HG02973 (cell line): ENCODE data around the gene ZNF367.
"Not testable (repeated sequence)": the region's sequence is repeated elsewhere in the genome, so short reads cannot be mapped to it uniquely, and the experiment has no call there.

Experiments used
- ATAC-seq: cut with Tn5 transposase; IDR thresholded peaks from one replicate; pipeline ENCODE4 v1.9.1; 2021; ENCODE audit warnings: moderate library complexity; ENCODE audit not compliant: unreplicated experiment

The ZNF367 gene

GRCh38 chr9:96400132-96400910 lies 17.8 kb downstream of the ZNF367 start:
- no peak for ATAC-seq

DNA sequence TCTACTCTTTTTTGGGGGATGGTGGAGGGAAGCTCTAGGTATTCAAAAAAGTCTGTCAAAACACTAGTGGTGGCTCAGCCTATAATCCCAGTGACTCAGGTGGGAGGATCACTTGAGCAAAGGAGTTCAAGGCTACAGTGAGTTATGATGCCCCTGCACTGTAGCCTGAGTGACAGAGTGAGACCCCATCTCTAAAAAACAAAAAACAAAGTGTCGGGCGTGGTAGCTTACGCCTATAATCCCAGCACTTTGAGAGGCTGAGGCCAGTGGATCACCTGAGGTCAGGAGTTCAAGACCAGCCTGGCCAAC lies 18.9 kb downstream of the ZNF367 start:
- ATAC-seq = no peak

GRCh38 chr9:96398582-96399324 lies 19.4 kb downstream of the ZNF367 start:
- ATAC-seq = no peak

DNA sequence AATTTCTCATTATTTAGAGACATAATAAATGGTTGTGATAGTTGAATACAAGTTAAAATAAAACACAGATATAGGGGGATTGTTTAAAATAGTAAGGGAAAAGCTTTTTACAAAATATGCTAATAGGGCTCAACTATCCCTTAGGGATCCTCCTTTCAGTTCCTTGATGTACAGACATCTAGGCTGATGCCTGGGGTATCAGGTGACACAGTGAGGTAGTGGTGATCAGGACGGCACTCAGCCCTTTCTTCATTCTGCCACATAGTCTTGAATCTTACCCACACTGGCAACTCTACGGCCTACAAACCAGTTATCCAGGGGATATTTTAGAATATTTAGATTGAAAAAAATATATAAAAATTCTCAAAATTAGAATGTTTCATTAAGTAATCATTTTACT lies 22.2 kb downstream of the ZNF367 start:
- no peak for ATAC-seq

DNA sequence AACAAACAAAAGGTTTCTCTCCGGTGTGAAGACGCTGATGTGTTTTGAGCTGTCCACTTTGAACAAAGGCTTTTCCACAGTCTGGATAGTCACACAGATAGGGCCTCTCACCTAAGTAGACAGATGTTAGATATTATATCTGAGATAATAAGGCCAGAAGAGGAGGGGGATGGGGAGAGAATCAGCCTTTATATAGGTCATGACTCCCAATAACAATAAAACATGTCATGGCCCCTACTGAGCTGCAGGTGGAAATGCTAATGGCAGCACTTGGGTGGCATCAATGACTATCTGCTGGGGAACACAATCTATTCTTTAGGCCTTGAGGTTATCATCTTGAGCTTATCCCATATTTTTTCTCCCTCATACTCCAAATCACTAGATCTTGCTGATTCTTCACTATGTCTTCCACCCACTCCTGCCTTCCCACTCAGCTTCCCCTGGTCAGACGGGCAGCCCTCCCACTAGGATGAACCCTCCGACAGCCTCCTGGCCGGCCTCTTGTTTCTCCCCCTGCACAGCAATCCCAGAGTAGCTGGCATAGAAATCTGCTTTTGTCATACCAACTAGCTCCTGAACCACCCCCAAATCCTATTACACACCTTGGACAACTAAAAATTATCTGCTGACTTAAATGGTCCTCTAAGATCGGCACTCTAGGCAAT lies 23.2 kb downstream of the ZNF367 start:
- ATAC-seq = no peak

DNA sequence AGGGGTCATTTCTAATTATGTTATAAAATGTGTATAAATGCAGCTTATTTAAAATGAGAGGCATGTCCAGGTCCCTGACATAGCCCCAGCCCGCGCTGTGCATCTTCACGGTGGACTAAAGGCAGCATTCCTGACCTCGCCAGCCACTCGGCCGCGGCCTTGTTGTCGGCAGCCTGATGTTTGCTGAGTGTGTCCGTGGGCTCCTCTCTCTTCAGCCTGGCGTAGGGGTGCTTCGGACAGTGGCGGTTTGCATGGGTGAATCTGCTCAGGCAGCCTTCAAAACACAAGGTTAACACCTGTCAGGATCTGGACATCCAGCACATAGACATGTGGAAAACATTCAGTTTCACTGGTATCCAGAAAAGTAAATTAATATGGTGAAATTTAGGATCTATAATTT lies 25.9 kb downstream of the ZNF367 start:
- ATAC-seq = no peak

GRCh38 chr9:96391021-96391765 lies 27.0 kb downstream of the ZNF367 start:
- ATAC-seq = no peak

DNA sequence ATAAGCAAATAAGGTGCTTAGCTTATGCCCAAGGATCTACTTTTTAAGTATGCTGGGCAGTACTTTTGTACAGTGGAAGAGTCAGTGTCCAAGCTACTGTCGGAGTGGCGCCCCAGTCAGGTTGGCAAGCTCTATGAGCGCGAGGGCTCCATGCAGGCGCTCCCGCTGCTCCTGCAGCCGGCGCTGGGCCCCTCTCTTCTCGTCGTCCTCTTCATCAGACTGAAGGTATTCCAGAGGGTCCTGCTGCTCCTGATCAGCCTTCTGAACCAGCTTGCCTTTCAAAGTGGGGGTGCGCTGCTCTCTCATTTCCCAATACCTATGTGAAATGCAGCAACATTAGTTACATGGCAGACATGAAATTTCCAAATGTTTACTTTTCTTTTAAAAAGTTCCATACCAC lies 30.0 kb downstream of the ZNF367 start:
- no peak for ATAC-seq

DNA sequence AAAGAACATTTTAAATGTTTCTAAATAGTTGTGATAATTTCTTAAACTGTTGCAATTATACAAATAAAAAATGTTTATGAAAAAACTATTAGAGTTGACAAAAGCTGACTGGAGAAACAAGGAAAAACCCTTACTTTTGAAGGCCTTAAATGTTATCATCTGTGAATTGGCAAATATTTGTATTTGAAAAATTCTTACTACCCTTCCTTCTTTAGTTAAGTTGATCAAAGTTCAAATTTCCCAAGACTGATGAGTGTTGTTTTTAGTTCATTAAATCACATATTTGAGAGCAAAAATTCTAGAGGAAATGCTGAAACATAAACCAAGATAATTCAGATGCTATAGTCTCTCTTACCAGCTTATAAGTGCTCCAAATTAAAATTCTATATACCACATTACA lies 32.0 kb downstream of the ZNF367 start:
- no peak for ATAC-seq

GRCh38 chr9:96383165-96383942 lies 34.8 kb downstream of the ZNF367 start, which contains the start of gene SLC35D2:
Gene SLC35D2 (minus strand): TSS chr9:96383711. CDS start chr9:96383634, 77 bp downstream.
- no peak for ATAC-seq

- no peak for ATAC-seq
Observed at GRCh38 chr9:96382839-96383164, 35.4 kb downstream of the ZNF367 start.

DNA sequence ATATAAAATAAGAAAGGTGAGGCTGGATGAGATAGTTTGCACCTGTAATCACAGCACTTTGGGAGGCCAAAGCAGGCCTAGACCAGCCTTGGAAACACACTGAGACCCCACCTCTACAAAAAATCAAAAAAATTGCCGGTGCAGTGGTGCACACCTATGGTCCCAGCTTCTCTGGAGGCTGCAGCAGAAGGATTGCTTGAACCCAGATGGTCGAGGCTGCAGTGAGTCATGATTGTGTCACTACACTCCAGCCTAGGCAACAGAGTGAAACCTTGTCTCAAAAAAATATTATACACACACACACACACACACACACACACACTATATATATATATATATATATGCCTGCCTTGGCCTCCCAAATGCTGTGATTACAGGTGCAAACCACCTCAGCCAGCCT lies 36.0 kb downstream of the ZNF367 start:
- no peak for ATAC-seq

- no peak for ATAC-seq
Observed at GRCh38 chr9:96381696-96382095, 36.5 kb downstream of the ZNF367 start.

GRCh38 chr9:96381125-96381524 lies 37.0 kb downstream of the ZNF367 start:
- ATAC-seq = no peak

DNA sequence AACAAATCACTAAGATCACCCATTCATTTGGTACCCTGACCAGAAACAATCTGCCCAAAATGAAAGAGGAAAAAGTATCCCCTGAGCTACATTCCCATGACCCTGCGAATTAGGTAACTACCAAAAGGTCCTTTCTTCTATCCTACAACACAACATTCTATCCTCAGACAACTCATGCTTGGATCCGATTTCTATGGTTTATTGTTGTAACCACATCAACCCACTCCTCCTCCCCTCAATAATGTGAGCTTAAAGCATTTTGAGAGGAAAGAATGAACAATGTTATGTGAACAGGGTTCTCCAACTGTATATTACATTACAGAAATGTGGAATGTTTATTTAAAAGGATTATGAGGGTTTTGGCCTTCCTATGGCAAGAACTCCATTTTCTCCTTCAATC lies 38.7 kb downstream of the ZNF367 start:
- ATAC-seq = no peak

GRCh38 chr9:96378187-96378586 lies 40.0 kb downstream of the ZNF367 start:
- no peak for ATAC-seq

- no peak for ATAC-seq
Observed at GRCh38 chr9:96376891-96377874, 41.0 kb downstream of the ZNF367 start.

- ATAC-seq = not testable (repeated sequence)
Observed at GRCh38 chr9:96375507-96375906, 42.7 kb downstream of the ZNF367 start.

DNA sequence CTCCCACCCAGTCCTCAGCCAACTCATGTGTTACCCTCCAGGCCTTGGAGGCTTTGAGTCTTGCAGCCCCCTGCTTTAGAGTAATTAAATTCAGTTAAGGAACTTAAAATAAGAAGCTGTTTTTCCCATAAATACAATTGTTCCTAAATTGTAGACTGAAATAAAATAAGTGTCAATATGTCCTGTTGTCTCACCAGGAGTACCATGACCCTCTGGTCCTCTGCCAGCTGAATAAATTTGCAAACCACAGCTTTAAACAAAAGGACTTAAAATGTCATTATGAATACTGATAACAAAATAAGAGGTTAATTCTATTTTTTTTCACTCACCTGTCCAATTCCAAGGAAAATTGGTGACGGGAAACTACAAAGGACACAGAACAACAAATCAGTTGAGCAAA lies 50.2 kb downstream of the ZNF367 start:
- no peak for ATAC-seq
